Stimulated activated naive CD8-positive, alpha-beta T cell treated with anti-CD3 and anti-CD28 coated beads, Interleukin-15, Interleukin-2, amounts not matched to agents 100 ng/mL and 50 ng/mL, for 24 hours (primary cell): ENCODE results near the gene VMA21.
A peak's percentile ranks its signal among the peaks of the same experiment; 100 is the strongest.

ENCODE experiments used
- H3K27ac Mint-ChIP-seq: one replicate; pipeline ENCODE4 v1.8.0; 2021; ENCODE audit warnings: mild to moderate bottlenecking, mixed read lengths
- H3K27me3 Mint-ChIP-seq: one replicate; pipeline ENCODE4 v1.8.0; 2021; ENCODE audit warnings: mixed read lengths
- H3K36me3 Mint-ChIP-seq: one replicate; pipeline ENCODE4 v1.8.0; 2021; ENCODE audit warnings: low read depth, mixed read lengths
- H3K4me1 Mint-ChIP-seq: one replicate; pipeline ENCODE4 v1.8.0; 2021; ENCODE audit warnings: low read depth, mixed read lengths
- H3K4me3 Mint-ChIP-seq: one replicate; pipeline ENCODE4 v1.8.0; 2021; ENCODE audit warnings: mild to moderate bottlenecking, mixed read lengths
- H3K9me3 Mint-ChIP-seq: one replicate; pipeline ENCODE4 v1.8.0; 2021; ENCODE audit warnings: mixed read lengths

The VMA21 gene

GRCh38 chrX:151416579-151416978 is 19.6 kb downstream of the VMA21 start:
- Mint-ChIP-seq H3K36me3 (peaks cover 19% of the 10 kb centered on the region), H3K9me3 (no peaks in the 10 kb centered on the region), H3K27me3 (no peaks in the 10 kb centered on the region), H3K4me1 (peaks cover 45% of the 10 kb centered on the region), H3K27ac (peak overlapping the region; percentile 93), H3K4me3 (peak overlapping the region; percentile 23)

- H3K27me3 Mint-ChIP-seq, result no peaks in the 10 kb centered on the region
- no peaks in the 10 kb centered on the region for H3K9me3 Mint-ChIP-seq
- no peak overlapping the region for H3K27ac Mint-ChIP-seq
These were observed 22.8 kb downstream of the VMA21 start for GRCh38 chrX:151419782-151420181.

GRCh38 chrX:151424505-151424904 is 27.5 kb downstream of the VMA21 start:
- Mint-ChIP-seq H3K27ac (no peak overlapping the region), H3K36me3 (peaks cover 4% of the 10 kb centered on the region), H3K9me3 (no peaks in the 10 kb centered on the region), H3K27me3 (no peaks in the 10 kb centered on the region), H3K4me3 (no peak overlapping the region), H3K4me1 (peaks cover 5% of the 10 kb centered on the region)

More at GRCh38 chrX:151419782-151420181, 22.8 kb downstream of the VMA21 start:
- peaks cover 45% of the 10 kb centered on the region for H3K4me1 Mint-ChIP-seq
- no peak overlapping the region for H3K4me3 Mint-ChIP-seq
- H3K36me3 Mint-ChIP-seq, result peaks cover 10% of the 10 kb centered on the region

- Mint-ChIP-seq H3K27me3 (no peaks in the 10 kb centered on the region), H3K4me3 (no peak overlapping the region), H3K4me1 (no peaks in the 10 kb centered on the region), H3K9me3 (no peaks in the 10 kb centered on the region), H3K27ac (no peak overlapping the region), H3K36me3 (no peaks in the 10 kb centered on the region)
These were observed 51.5 kb downstream of the VMA21 start for GRCh38 chrX:151448509-151448908.

GRCh38 chrX:151458824-151459223 is 61.8 kb downstream of the VMA21 start:
- Mint-ChIP-seq H3K27me3 (no peaks in the 10 kb centered on the region), H3K27ac (no peak overlapping the region), H3K4me1 (no peaks in the 10 kb centered on the region), H3K9me3 (no peaks in the 10 kb centered on the region), H3K4me3 (no peak overlapping the region), H3K36me3 (no peaks in the 10 kb centered on the region)
